Choroid plexus epithelial cell (primary cell): Measurements from ENCODE around the gene SNRNP70.

ENCODE experiments used
- DNase-seq: peaks from one replicate; pipeline ENCODE4 v3.0.0-alpha.2; 2010; ENCODE audit warnings: low read depth
- H3K4me3 ChIP-seq: 2 replicates; pipeline ENCODE4 v1.5.1; 2011; ENCODE audit warnings: low read depth, mild to moderate bottlenecking, control low read depth, low read length, moderate library complexity
- TF ChIP-seq, protein P1 (sequence below): conservative IDR thresholded peaks from 2 replicates; pipeline ENCODE4 v1.5.1; 2011; ENCODE audit warnings: low read depth, mild to moderate bottlenecking, control low read depth, inconsistent platforms, low read length, moderate library complexity

SNRNP70 gene

DNA sequence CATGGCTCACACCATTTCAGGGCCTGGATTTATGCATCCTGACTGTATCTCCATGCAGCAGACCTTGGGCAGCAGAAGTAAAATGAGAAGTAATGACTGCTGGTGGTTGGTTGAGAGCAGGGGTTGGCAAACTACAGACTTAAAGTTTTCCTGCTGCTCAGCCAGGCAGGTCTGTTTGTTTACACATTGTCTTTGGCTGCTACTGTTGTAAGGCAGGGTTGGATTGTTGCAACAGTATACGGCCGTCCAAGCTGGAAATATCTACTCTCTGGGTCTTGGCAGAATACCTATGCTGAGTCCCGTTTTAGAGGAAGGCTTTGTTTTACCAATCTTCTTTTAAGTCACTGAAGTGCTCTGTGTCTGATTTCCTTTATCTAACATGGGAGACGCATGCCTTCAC lies 13.5 kb downstream of the SNRNP70 start:
- H3K4me3 ChIP-seq: no peak overlapping the region
- TF ChIP-seq, protein P1, sequence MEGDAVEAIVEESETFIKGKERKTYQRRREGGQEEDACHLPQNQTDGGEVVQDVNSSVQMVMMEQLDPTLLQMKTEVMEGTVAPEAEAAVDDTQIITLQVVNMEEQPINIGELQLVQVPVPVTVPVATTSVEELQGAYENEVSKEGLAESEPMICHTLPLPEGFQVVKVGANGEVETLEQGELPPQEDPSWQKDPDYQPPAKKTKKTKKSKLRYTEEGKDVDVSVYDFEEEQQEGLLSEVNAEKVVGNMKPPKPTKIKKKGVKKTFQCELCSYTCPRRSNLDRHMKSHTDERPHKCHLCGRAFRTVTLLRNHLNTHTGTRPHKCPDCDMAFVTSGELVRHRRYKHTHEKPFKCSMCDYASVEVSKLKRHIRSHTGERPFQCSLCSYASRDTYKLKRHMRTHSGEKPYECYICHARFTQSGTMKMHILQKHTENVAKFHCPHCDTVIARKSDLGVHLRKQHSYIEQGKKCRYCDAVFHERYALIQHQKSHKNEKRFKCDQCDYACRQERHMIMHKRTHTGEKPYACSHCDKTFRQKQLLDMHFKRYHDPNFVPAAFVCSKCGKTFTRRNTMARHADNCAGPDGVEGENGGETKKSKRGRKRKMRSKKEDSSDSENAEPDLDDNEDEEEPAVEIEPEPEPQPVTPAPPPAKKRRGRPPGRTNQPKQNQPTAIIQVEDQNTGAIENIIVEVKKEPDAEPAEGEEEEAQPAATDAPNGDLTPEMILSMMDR: no peak
- DNase-seq: no peak

DNA sequence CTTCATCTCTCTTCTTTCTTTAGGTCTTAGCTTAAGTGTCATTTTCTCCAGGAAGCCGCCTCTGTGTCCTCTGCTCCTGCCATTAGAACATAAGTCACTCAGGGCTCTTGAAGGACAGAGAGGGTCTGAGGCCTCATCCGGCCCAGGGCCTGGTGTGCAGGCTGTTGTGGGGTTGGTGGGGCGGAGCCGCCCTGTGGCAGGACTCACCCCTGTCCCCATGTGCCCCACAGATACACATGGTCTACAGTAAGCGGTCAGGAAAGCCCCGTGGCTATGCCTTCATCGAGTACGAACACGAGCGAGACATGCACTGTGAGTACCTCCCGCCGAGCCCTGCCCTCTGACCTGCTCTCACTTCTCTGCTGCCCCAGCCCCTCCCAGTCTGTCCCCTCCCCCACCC lies 15.9 kb downstream of the SNRNP70 start:
- H3K4me3 ChIP-seq: no peak overlapping the region
- TF ChIP-seq, protein P1: no peak
- no peak for DNase-seq

DNA sequence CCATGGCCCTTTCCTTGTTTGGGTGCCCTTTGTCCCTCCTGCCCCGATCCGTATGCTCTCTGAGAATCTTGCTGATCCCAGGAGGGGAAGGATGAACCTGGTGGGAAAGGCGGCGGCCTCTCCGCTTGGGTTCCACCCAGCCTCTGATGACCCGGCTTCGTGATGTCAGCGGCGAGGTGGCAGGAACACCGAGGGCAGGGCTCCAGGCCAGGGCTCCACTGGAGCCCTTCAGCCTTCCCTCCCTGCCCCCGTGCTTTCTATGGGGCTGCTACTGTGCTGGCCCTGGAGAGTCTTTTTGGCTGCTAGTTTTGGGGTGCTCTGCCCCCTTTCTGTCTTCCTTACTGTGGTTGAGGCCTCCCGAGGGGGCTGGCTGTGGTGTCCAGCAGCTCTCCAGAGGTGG lies 17.1 kb downstream of the SNRNP70 start:
- TF ChIP-seq, protein P1: no peak
- no peak overlapping the region for H3K4me3 ChIP-seq

DNA sequence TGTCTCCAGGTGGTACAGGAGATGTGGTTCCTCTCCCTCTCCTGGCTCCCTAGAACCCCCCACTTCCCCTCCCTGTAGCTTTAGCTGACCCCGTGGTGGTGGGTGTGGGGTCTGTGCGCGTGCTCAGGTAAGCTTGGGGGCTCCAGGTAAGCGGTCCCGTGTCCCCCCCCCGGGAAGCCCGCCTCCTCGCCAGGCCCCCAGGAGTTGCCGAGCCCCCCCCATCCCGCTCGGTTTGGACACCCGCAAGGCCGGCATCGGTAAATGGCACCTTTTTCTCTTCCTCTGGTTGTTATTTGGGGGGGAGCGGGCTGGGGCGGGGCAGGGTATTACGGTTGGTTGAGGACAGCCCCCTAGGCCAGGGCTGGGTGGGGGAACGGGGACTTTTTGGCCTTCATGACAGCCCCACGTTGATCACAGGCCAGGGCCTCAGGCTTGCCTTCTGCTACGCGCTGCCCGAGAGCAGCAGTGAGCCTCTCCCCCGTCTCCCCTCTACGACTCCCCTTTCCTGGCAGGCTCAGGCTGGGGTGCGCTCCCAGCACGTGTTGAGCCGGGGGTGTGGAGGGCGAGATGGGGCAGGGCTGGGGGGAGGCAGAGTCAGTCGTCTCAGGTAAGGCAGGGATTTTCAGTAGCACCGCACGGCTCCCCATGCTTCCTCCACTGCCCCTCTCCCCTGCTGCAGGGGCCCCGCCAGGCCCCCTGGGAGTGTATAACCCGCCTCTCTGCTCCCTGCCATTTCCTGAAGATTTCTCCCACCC lies 18.3 kb downstream of the SNRNP70 start:
- TF ChIP-seq, protein P1: no peak
- H3K4me3 ChIP-seq: no peak overlapping the region
- DNase-seq: no peak

More for the DNA sequence above, 17.1 kb downstream of the SNRNP70 start:
- DNase-seq: no peak

DNA sequence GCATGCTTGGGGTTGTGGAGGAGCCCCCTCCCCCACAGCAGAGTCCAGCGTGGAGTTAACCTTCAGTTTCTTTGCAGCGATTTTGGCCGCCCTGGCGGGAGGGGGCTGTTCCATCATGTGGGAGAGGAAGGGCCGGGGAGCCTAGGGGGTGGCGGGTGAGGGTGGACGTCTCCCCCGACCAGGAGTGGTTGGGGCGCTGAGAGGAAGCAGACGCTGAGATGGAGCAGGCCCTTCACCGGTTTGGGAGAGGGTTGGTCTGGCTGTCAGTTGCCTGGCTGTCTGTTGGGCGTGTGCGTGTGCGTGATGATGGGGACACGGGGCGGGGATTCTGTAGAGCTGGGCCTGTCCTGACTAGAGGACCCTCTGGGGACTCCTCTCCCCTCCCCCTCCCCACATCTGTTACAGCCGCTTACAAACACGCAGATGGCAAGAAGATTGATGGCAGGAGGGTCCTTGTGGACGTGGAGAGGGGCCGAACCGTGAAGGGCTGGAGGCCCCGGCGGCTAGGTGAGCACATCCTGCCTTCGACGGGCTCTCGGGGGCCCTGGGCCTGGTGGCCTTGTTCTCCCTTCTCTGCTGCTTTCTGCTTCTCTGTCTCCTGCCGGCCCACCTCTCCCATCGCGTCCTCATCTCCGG lies 19.1 kb downstream of the SNRNP70 start:
- DNase-seq: no peak
- H3K4me3 ChIP-seq: no peak overlapping the region
- TF ChIP-seq, protein P1: no peak

DNA sequence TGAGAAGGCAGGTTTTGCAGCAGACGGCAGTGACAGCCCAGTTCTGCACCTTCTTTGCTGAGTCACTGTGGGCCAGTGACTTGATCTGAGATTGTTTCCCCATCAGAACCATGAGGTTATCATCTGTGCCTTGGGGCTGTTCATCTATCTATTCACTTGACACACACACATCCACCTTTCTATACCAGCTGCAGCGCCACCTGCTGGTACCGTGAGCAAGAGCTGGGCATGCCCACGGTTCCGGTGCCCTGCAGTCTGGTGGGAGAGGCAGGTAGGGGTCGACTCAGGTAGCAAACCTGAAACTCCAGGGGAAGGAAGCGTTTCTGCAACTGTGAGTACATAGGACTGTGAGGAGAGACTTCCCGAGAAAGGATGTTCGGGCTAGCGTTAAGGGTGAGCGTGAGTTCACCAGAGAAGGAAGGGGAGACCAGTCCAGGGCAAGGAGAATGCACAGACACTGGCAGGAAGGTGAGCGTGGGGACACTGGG lies 21.4 kb downstream of the SNRNP70 start:
- DNase-seq: peak; percentile 66
- H3K4me3 ChIP-seq: no peak overlapping the region
- TF ChIP-seq, protein P1: peak; percentile 85
